GM15510 (cell line): ENCODE measurements around the gene DLG2.

Experiments
- POLR2A ChIP-seq: IDR thresholded peaks from 3 replicates; pipeline ENCODE4 v1.6.1; 2011; ENCODE audit warnings: borderline replicate concordance; ENCODE audit not compliant: insufficient read length; ENCODE audit errors: extremely low read depth

Gene DLG2

GRCh38 chr11:83938148-83938547 lies 1689.0 kb downstream of the DLG2 start:
- TF ChIP-seq POLR2A = no peak

- TF ChIP-seq POLR2A = no peak
These were observed 1694.1 kb downstream of the DLG2 start for GRCh38 chr11:83933008-83933407.

GRCh38 chr11:83927422-83927821 lies 1699.7 kb downstream of the DLG2 start:
- TF ChIP-seq POLR2A = no peak

- TF ChIP-seq POLR2A = no peak
These were observed 1702.2 kb downstream of the DLG2 start for GRCh38 chr11:83924795-83925542.

GRCh38 chr11:83923961-83924360 lies 1703.2 kb downstream of the DLG2 start:
- no peak for TF ChIP-seq POLR2A

- TF ChIP-seq POLR2A = no peak
These were observed 1704.2 kb downstream of the DLG2 start for GRCh38 chr11:83922953-83923352.

- TF ChIP-seq POLR2A = no peak
These were observed 1704.8 kb downstream of the DLG2 start for GRCh38 chr11:83922318-83922717.

GRCh38 chr11:83921447-83922192 lies 1705.5 kb downstream of the DLG2 start:
- TF ChIP-seq POLR2A = no peak

GRCh38 chr11:83918476-83918875 lies 1708.7 kb downstream of the DLG2 start:
- no peak for TF ChIP-seq POLR2A

- no peak for TF ChIP-seq POLR2A
These were observed 1712.1 kb downstream of the DLG2 start for GRCh38 chr11:83914995-83915394.

- no peak for TF ChIP-seq POLR2A
These were observed 1717.3 kb downstream of the DLG2 start for GRCh38 chr11:83909579-83910534.

GRCh38 chr11:83908298-83908856 lies 1718.8 kb downstream of the DLG2 start:
- TF ChIP-seq POLR2A = no peak

- TF ChIP-seq POLR2A = no peak
These were observed 1731.6 kb downstream of the DLG2 start for GRCh38 chr11:83895516-83895915.

GRCh38 chr11:83881428-83881827 lies 1745.7 kb downstream of the DLG2 start:
- no peak for TF ChIP-seq POLR2A

GRCh38 chr11:83871054-83871453 lies 1756.1 kb downstream of the DLG2 start:
- TF ChIP-seq POLR2A = no peak

GRCh38 chr11:83866655-83867054 lies 1760.5 kb downstream of the DLG2 start:
- no peak for TF ChIP-seq POLR2A
